HCT116 (cell line): ENCODE data around the gene ATP6V0D1. TPM values are rescaled to one million over a fixed set of nuclear protein-coding genes. Genes with fewer than 3 reads are reported as not detected.

Source experiments
- ATAC-seq: fragments of 200-7000 bp; cut with Tn5 transposase; 2 replicates; pipeline ENCODE4 v1.9.1; 2020; ENCODE audit warnings: mild to moderate bottlenecking, moderate library complexity
- BruUV-seq: library from RNA; stranded (reverse); fragments of 400-500 nt; replicated peaks from 2 replicates; lab custom pipeline; 2021; lab: Mats Ljungman, UMichigan
- CTCF ChIA-PET: fragments of 300-600 bp; sonication (Branson Sonifier 250); formaldehyde crosslinking; loops from one replicate; lab custom pipeline; 2021; ENCODE audit warnings: antibody characterized with exemption; lab: Charles Lee
- POLR2A ChIA-PET: fragments of 300-600, 350-600 bp; sonication (Branson Sonifier 250); formaldehyde crosslinking; loops from one replicate; lab custom pipeline; 2021; ENCODE audit warnings: antibody characterized with exemption; lab: Charles Lee
- RAD21 ChIA-PET, 2 experiments: fragments of 300-600 bp; sonication (Branson Sonifier 250); formaldehyde crosslinking; loops; one replicate each; lab custom pipeline; 2023; ENCODE audit warnings: low total read pairs in 2 of 2; ENCODE audit not compliant: uncharacterized antibody in 2 of 2, unreplicated experiment in 2 of 2, low non-redundant PET in 1 of 2; lab: Charles Lee
- DNase-seq: peaks from one replicate; pipeline ENCODE4 v3.0.0-alpha.2; 2010; ENCODE audit warnings: low read depth, low spot score
- H2AFZ ChIP-seq: fragments of 200-600 bp; shearing (Covaris generic), sonication (generic); 2 replicates; pipeline ENCODE4 v1.6.1; 2017; ENCODE audit warnings: low read depth, mixed run types, mixed read lengths, antibody characterized with exemption, low read length; ENCODE audit not compliant: poor library complexity, severe bottlenecking
- H3K27ac ChIP-seq: 2 replicates; pipeline ENCODE4 v1.5.1; 2012; ENCODE audit warnings: low read depth, low read length
- H3K27me3 ChIP-seq: fragments of 200-600 bp; sonication (generic); 2 replicates; pipeline ENCODE4 v1.6.1; 2016; ENCODE audit warnings: mixed run types, low read length, mixed read lengths; ENCODE audit not compliant: insufficient read depth
- H3K36me3 ChIP-seq, 2 experiments: fragments of 200-500 bp in 1 of 2; fragments of 200-600 bp in 1 of 2; sonication (Bioruptor generic) in 1 of 2; sonication (generic) in 1 of 2; 2 replicates each; pipeline versions ENCODE4 v1.5.1 to v1.6.1; 2014 to 2016; ENCODE audit warnings: low read length in 2 of 2, inconsistent platforms in 1 of 2, mixed read lengths in 1 of 2, mixed run types in 1 of 2; ENCODE audit not compliant: insufficient read depth in 2 of 2, control insufficient read depth in 1 of 2
- H3K4me1 ChIP-seq, 2 experiments: fragments of 200-600 bp in 1 of 2; sonication (generic) in 1 of 2; 2 replicates each; pipeline versions ENCODE4 v1.5.1 to v1.6.1; 2012 to 2017; ENCODE audit warnings: low read length in 2 of 2, inconsistent platforms in 1 of 2, mild to moderate bottlenecking in 1 of 2, mixed read lengths in 1 of 2, mixed run types in 1 of 2, moderate library complexity in 1 of 2; ENCODE audit not compliant: insufficient read depth in 2 of 2, control insufficient read depth in 1 of 2
- H3K4me2 ChIP-seq: fragments of 200-600 bp; sonication (generic); 2 replicates; pipeline ENCODE4 v1.6.1; 2017; ENCODE audit warnings: mixed run types, low read length, mixed read lengths
- H3K4me3 ChIP-seq, 2 experiments: fragments of 200-600 bp in 1 of 2; sonication (generic) in 1 of 2; replicated peaks in 1 of 2; 2 replicates each; pipeline ENCODE4 v1.5.1; 2011 to 2016; ENCODE audit warnings: low read length in 2 of 2, control low read depth in 1 of 2, low read depth in 1 of 2, mild to moderate bottlenecking in 1 of 2, mixed read lengths in 1 of 2, mixed run types in 1 of 2
- H3K79me2 ChIP-seq: fragments of 200-600 bp; sonication (generic); 2 replicates; pipeline ENCODE4 v1.6.1; 2017; ENCODE audit warnings: mild to moderate bottlenecking, mixed run types, low read length, moderate library complexity, mixed read lengths; ENCODE audit not compliant: insufficient read depth
- H3K9ac ChIP-seq: fragments of 200-600 bp; sonication (generic); 2 replicates; pipeline ENCODE4 v1.6.1; 2016; ENCODE audit warnings: low read length, mixed read lengths
- H3K9me2 ChIP-seq: fragments of 200-600 bp; sonication (generic), shearing (Covaris generic); 2 replicates; pipeline ENCODE4 v1.6.1; 2017; ENCODE audit warnings: mixed run types, mild to moderate bottlenecking, moderate library complexity; ENCODE audit not compliant: insufficient read depth
- H3K9me3 ChIP-seq, 2 experiments: fragments of 200-500 bp in 1 of 2; fragments of 200-600 bp in 1 of 2; sonication (Bioruptor generic) in 1 of 2; sonication (generic) in 1 of 2; 2 replicates each; pipeline ENCODE4 v1.6.1; 2014 to 2017; ENCODE audit warnings: low read length in 2 of 2, mixed read lengths in 2 of 2, inconsistent platforms in 1 of 2, low read depth in 1 of 2, mild to moderate bottlenecking in 1 of 2, mixed run types in 1 of 2, moderate library complexity in 1 of 2; ENCODE audit not compliant: control insufficient read depth in 1 of 2, insufficient read depth in 1 of 2
- H4K20me1 ChIP-seq: fragments of 200-600 bp; sonication (generic), shearing (Covaris generic); 2 replicates; pipeline ENCODE4 v1.6.1; 2017; ENCODE audit warnings: mixed run types, mild to moderate bottlenecking, moderate library complexity; ENCODE audit not compliant: insufficient read depth
- EZH2 ChIP-seq: fragments of 200-600 bp; sonication (generic); IDR thresholded peaks from 2 replicates; pipeline ENCODE4 v1.6.1; 2017; ENCODE audit warnings: antibody characterized with exemption, mixed run types
- EZH2phosphoT487 ChIP-seq: fragments of 200-600 bp; IDR thresholded peaks from 2 replicates; pipeline ENCODE4 v1.6.1; 2018; ENCODE audit warnings: antibody characterized with exemption, borderline replicate concordance
- FOSL1 ChIP-seq: IDR thresholded peaks from 2 replicates; pipeline ENCODE4 v1.6.1; 2012; ENCODE audit warnings: low read depth
- POLR2A ChIP-seq: IDR thresholded peaks from 2 replicates; pipeline ENCODE4 v1.7.0; 2011; ENCODE audit warnings: borderline replicate concordance; ENCODE audit not compliant: insufficient read depth, insufficient read length; ENCODE audit errors: extremely low read depth
- RAD21 ChIP-seq: IDR thresholded peaks from 2 replicates; pipeline ENCODE4 v1.6.1; 2012; ENCODE audit warnings: low read depth, mild to moderate bottlenecking
- REST ChIP-seq: IDR thresholded peaks from 2 replicates; pipeline ENCODE4 v1.6.1; 2012; ENCODE audit warnings: low read depth
- intact Hi-C: fragments of 100-400 bp; cut with micrococcal nuclease; formaldehyde crosslinking; loops from 2 replicates; pipeline ENCODE4 v1.10.0; 2022
- total RNA-seq: library from RNA; stranded (reverse); gene quantifications from one replicate; pipeline ENCODE4 v1.2.1, GENCODE V29; 2021; ENCODE audit not compliant: unreplicated experiment
- TF ChIP-seq, protein P1 (sequence below), 3 experiments: fragments of 200-600 bp in 1 of 3; sonication (generic) in 1 of 3; IDR thresholded peaks in 2 of 3; conservative IDR thresholded peaks in 1 of 3; 2 replicates each; pipeline ENCODE4 v1.5.1; 2012 to 2017; ENCODE audit warnings: low read depth in 2 of 3, low read length in 2 of 3, antibody characterized with exemption in 1 of 3, borderline replicate concordance in 1 of 3, control low read depth in 1 of 3, mild to moderate bottlenecking in 1 of 3, mixed read lengths in 1 of 3, mixed run types in 1 of 3, moderate library complexity in 1 of 3; ENCODE audit not compliant: insufficient read depth in 1 of 3

ATP6V0D1 gene
- total RNA-seq, 1 experiment from 2014 or later, result 36.6 TPM

DNA sequence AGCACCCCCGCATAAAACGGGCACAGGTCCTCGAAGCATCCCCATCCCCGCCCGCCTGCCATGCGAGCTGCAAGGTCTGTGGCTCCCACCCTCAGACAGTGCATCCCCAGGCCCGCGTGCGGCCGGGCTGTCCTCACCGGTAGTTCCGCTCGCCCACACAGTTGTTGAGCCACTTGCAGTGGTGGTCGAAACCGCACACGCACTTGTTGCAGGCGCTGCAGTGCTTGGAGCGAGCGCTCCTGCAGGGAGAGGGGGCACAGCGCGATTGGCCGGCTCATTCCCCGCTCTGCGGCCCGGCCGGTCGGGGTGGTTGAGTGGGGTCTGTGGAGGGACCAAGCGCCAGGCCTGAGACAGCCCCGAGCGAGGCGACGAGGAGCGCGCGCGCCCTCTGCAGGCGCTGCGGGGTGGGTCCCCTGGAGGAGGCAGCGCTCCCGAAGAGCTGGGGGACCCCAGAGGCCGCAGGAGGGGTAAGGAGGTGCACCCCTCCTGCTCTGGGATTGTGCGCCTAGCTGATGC, 81.7 kb downstream of the ATP6V0D1 start:
- H3K27me3 ChIP-seq, result no peaks in the 10 kb centered on the region
- BruUV-seq, result no TSS peak
- no peaks in the 10 kb centered on the region for H4K20me1 ChIP-seq
- no peak overlapping the region for H3K27ac ChIP-seq
- H3K79me2 ChIP-seq, result no peaks in the 10 kb centered on the region
- POLR2A ChIA-PET, result no interaction called here
- peaks cover 16 to 28% of the 10 kb centered on the region in 2 experiments for H3K4me1 ChIP-seq
- RAD21 ChIA-PET, result interaction anchor here in 1 of 2 experiments (0.9 kb wide), 1 partner anchor 139 kb away, joined by 5 read pairs; no protein-coding TSS in a partner anchor
- H2AFZ ChIP-seq, result no peak overlapping the region
- no peak overlapping the region for H3K9ac ChIP-seq
- DNase-seq (no peak), ATAC-seq (peak; percentile 72)
- intact Hi-C loops, result loop anchor here (5.0 kb wide), 1 partner anchor 137 kb away; no protein-coding TSS in a partner anchor
- H3K9me2 ChIP-seq, result no peaks in the 10 kb centered on the region
- TF ChIP-seq EZH2 (no peak), RAD21 (peak; percentile 71), REST (no peak), EZH2phosphoT487 (no peak), POLR2A (no peak), FOSL1 (no peak)
- TF ChIP-seq, protein P1, sequence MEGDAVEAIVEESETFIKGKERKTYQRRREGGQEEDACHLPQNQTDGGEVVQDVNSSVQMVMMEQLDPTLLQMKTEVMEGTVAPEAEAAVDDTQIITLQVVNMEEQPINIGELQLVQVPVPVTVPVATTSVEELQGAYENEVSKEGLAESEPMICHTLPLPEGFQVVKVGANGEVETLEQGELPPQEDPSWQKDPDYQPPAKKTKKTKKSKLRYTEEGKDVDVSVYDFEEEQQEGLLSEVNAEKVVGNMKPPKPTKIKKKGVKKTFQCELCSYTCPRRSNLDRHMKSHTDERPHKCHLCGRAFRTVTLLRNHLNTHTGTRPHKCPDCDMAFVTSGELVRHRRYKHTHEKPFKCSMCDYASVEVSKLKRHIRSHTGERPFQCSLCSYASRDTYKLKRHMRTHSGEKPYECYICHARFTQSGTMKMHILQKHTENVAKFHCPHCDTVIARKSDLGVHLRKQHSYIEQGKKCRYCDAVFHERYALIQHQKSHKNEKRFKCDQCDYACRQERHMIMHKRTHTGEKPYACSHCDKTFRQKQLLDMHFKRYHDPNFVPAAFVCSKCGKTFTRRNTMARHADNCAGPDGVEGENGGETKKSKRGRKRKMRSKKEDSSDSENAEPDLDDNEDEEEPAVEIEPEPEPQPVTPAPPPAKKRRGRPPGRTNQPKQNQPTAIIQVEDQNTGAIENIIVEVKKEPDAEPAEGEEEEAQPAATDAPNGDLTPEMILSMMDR (IDR thresholded peaks at IDR 0.05 in 2 of 3, conservative IDR thresholded peaks at IDR 0.05 in 1 of 3; ENCODE audit: borderline replicate concordance in 1 of 3, insufficient read depth in 1 of 3, low read depth in 2 of 3, low read length in 2 of 3), result peak; percentile 58 to 72 (median 65); a peak in 5 of 6 replicates
- CTCF ChIA-PET, result interaction anchor here (0.8 to 1.4 kb wide), 2 partner anchors 121 to 139 kb away, joined by 3 to 4 read pairs; no protein-coding TSS in a partner anchor
- no peak overlapping the region for H3K4me3 ChIP-seq
- no peak overlapping the region for H3K4me2 ChIP-seq
- no peaks in the 10 kb centered on the region for H3K36me3 ChIP-seq
- no peaks in the 10 kb centered on the region for H3K9me3 ChIP-seq
